CD4-positive, alpha-beta T cell (primary cell): ENCODE measurements around the gene OR2D3. TPM values are rescaled to one million over a fixed set of nuclear protein-coding genes. Genes with fewer than 3 reads are reported as not detected.
"Not testable (repeated sequence)": the region's sequence is repeated elsewhere in the genome, so short reads cannot be mapped to it uniquely, and the experiment has no call there.

Experiments used
- ATAC-seq: fragments of 200-7000 bp; cut with Tn5 transposase; one replicate; pipeline ENCODE4 v1.10.0; 2022; ENCODE audit warnings: mild to moderate bottlenecking; ENCODE audit not compliant: poor library complexity
- CTCF ChIA-PET: fragments of 350-600 bp; sonication (Branson Sonifier 250); formaldehyde crosslinking; loops from one replicate; lab custom pipeline; 2021; ENCODE audit warnings: antibody characterized with exemption, inconsistent platforms; lab: Charles Lee
- POLR2A ChIA-PET: fragments of 350-600 bp; sonication (Branson Sonifier 250); formaldehyde crosslinking; loops from one replicate; lab custom pipeline; 2021; ENCODE audit warnings: antibody characterized with exemption, inconsistent platforms; lab: Charles Lee
- DNase-seq, 14 experiments: peaks; one replicate each; pipeline ENCODE4 v3.0.0-alpha.2; 2013 to 2020; ENCODE audit warnings: mixed read lengths in 2 of 14
- H3K27ac ChIP-seq, 2 donors: one replicate each; pipeline versions ENCODE4 v1.5.1 to v1.7.0; 2013; ENCODE audit warnings: low read length in 2 of 2, low read depth in 1 of 2, mild to moderate bottlenecking in 1 of 2
- H3K27me3 ChIP-seq, 2 experiments: 1 replicate in 1 of 2; 2 replicates in 1 of 2; pipeline versions ENCODE4 v1.6.1 to v1.7.0; 2013; ENCODE audit warnings: low read length in 2 of 2, control low read depth in 1 of 2, mild to moderate bottlenecking in 1 of 2, moderate library complexity in 1 of 2; ENCODE audit not compliant: insufficient read depth in 2 of 2, control insufficient read depth in 1 of 2
- H3K36me3 ChIP-seq: one replicate; pipeline ENCODE4 v1.6.1; 2013; ENCODE audit warnings: low read length, control low read depth; ENCODE audit not compliant: insufficient read depth
- H3K4me1 ChIP-seq: one replicate; pipeline ENCODE4 v1.6.1; 2013; ENCODE audit warnings: low read length, control low read depth; ENCODE audit not compliant: insufficient read depth
- H3K4me3 ChIP-seq: one replicate; pipeline ENCODE4 v1.5.1; 2013; ENCODE audit warnings: mild to moderate bottlenecking, low read length, moderate library complexity
- H3K9me3 ChIP-seq, 2 experiments: 1 replicate in 1 of 2; 2 replicates in 1 of 2; pipeline versions ENCODE4 v1.6.1 to v1.7.0; 2013; ENCODE audit warnings: low read length in 2 of 2, mild to moderate bottlenecking in 2 of 2, control low read depth in 1 of 2, moderate library complexity in 1 of 2; ENCODE audit not compliant: control insufficient read depth in 1 of 2, insufficient read depth in 1 of 2
- H3K27ac Mint-ChIP-seq: one replicate; pipeline ENCODE4 v1.8.0; 2020; ENCODE audit warnings: mixed read lengths
- H3K27me3 Mint-ChIP-seq: one replicate; pipeline ENCODE4 v1.8.0; 2021; ENCODE audit warnings: mixed read lengths
- H3K36me3 Mint-ChIP-seq: one replicate; pipeline ENCODE4 v1.8.0; 2021; ENCODE audit warnings: low read depth, mixed read lengths
- H3K4me1 Mint-ChIP-seq: one replicate; pipeline ENCODE4 v1.8.0; 2021; ENCODE audit warnings: low read depth, mixed read lengths
- H3K4me3 Mint-ChIP-seq: one replicate; pipeline ENCODE4 v1.8.0; 2020; ENCODE audit warnings: mild to moderate bottlenecking, mixed read lengths
- H3K9me3 Mint-ChIP-seq: one replicate; pipeline ENCODE4 v1.8.0; 2020; ENCODE audit warnings: mixed read lengths
- CTCF ChIP-seq: fragments of 200-600 bp; IDR thresholded peaks from one replicate; pipeline ENCODE4 v1.8.0; 2022; ENCODE audit warnings: antibody characterized with exemption, mild to moderate bottlenecking
- intact Hi-C, 2 experiments: fragments of 100-400 bp; cut with DNase I in 1 of 2; cut with micrococcal nuclease in 1 of 2; formaldehyde crosslinking; loops; one replicate each; pipeline versions ENCODE4 v1.15.1 to v1.9.0; 2023 to 2025; cut with DNase I, micrococcal nuclease
- total RNA-seq, 174 experiments: library from RNA in 2 of 174; stranded (reverse) in 2 of 174; gene quantifications; one replicate each; pipeline ENCODE4 v1.2.3 and lab custom pipeline; 2021 to 2026

Gene OR2D3
- total RNA-seq, 2 experiments from 2014 or later = not detected

GRCh38 chr11:6900327-6900999 is 20.3 kb upstream of the OR2D3 start:
- CTCF ChIA-PET = interaction anchor here (1.2 kb wide), 1 partner anchor 11 kb away, joined by 4 read pairs; no protein-coding TSS in a partner anchor
- Mint-ChIP-seq H3K4me1 (no peaks in the 10 kb centered on the region), H3K9me3 (no peaks in the 10 kb centered on the region), H3K4me3 (no peak overlapping the region), H3K36me3 (no peaks in the 10 kb centered on the region), H3K27ac (no peak overlapping the region), H3K27me3 (peaks cover 27% of the 10 kb centered on the region)
- intact Hi-C loops = no loop called here
- Histone ChIP-seq H3K36me3 (no peaks in the 10 kb centered on the region), H3K4me1 (no peaks in the 10 kb centered on the region), H3K27ac (no peak overlapping the region), H3K4me3 (no peak overlapping the region), H3K9me3 (no peaks in the 10 kb centered on the region), H3K27me3 (no peaks in the 10 kb centered on the region)
- no peak for ATAC-seq
- POLR2A ChIA-PET = no interaction called here
- no peak for TF ChIP-seq CTCF
- no peak for DNase-seq

DNA sequence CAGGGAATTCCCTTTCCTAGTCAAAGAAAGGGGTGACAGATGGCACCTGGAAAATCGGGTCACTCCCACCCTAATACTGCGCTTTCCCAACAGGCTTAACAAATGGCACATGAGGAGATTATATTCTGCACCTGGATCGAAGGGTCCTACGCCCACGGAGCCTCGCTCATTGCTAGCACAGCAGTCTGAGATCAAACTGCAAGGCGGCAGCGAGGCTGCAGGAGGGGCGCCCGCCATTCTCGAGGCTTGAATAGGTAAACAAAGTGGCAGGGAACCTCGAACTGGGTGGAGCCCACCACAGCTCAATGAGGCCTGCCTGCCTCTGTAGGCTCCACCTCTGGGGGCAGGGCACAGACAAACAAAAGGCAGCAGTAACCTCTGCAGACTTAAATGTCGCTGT is 16.0 kb upstream of the OR2D3 start:
- H3K9me3 ChIP-seq, H3K4me3 Mint-ChIP-seq, DNase-seq, intact Hi-C loops, CTCF ChIA-PET, H3K36me3 ChIP-seq, H3K27ac Mint-ChIP-seq, H3K4me1 ChIP-seq, POLR2A ChIA-PET, H3K27ac ChIP-seq, H3K4me1 Mint-ChIP-seq, ATAC-seq, H3K36me3 Mint-ChIP-seq, H3K4me3 ChIP-seq, H3K27me3 ChIP-seq, H3K9me3 Mint-ChIP-seq: not testable (repeated sequence)
- peaks cover 13% of the 10 kb centered on the region for H3K27me3 Mint-ChIP-seq

DNA sequence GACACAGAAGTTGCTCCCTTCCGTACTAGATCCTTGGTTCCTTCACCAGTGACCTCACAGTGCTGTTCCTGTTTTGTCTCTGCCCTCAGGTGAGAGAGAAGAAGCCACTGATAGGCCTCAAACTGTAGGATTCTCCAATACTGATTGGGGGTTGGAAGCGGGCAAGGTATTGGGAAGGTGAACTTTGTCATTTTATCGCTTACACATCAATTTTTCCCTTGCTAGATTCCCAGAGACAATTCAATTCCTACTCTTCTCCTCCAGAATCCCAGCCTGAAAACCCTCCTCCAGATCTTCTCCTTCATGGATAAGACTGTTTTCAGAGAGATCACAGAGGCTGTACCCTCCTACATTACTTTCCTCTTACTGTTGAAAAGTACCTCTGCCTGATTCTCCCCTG is 9.4 kb upstream of the OR2D3 start:
- no peaks in the 10 kb centered on the region for H3K9me3 Mint-ChIP-seq
- ChIA-PET CTCF (no interaction called here), POLR2A (no interaction called here)
- Histone ChIP-seq H3K4me1 (no peaks in the 10 kb centered on the region), H3K27ac (no peak overlapping the region), H3K27me3 (no peaks in the 10 kb centered on the region), H3K9me3 (no peaks in the 10 kb centered on the region), H3K36me3 (no peaks in the 10 kb centered on the region), H3K4me3 (no peak overlapping the region)
- no peak for TF ChIP-seq CTCF
- intact Hi-C loops = no loop called here
- no peak for ATAC-seq
- H3K4me1 Mint-ChIP-seq = peaks cover 5% of the 10 kb centered on the region
- H3K27me3 Mint-ChIP-seq = no peaks in the 10 kb centered on the region
- H3K36me3 Mint-ChIP-seq = no peaks in the 10 kb centered on the region
- H3K4me3 Mint-ChIP-seq = no peak overlapping the region
- DNase-seq = no peak
- no peak overlapping the region for H3K27ac Mint-ChIP-seq

DNA sequence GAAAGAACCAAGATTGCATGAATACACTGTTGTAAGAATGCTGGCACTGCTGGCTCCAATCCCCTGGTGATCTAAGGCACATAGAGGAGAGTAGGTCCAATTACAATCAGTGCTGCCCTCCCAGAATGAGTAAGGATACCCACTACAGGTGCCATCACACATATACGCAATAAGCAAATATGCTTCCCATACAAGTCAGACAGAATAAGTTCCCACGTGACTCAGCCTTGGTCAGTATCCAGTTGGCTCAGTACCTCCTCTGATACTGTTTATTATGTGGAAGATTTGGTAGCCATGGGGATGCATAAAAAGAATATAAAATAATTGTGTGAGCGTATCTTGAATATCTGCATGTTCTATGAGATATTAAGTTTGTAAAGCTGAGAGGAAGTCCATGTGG is 8.9 kb upstream of the OR2D3 start:
- Mint-ChIP-seq H3K4me3 (no peak overlapping the region), H3K27me3 (no peaks in the 10 kb centered on the region), H3K36me3 (no peaks in the 10 kb centered on the region), H3K4me1 (peaks cover 5% of the 10 kb centered on the region), H3K27ac (no peak overlapping the region), H3K9me3 (no peaks in the 10 kb centered on the region)
- Histone ChIP-seq H3K36me3 (no peaks in the 10 kb centered on the region), H3K9me3 (no peaks in the 10 kb centered on the region), H3K4me1 (no peaks in the 10 kb centered on the region), H3K4me3 (no peak overlapping the region), H3K27ac (no peak overlapping the region), H3K27me3 (no peaks in the 10 kb centered on the region)
- TF ChIP-seq CTCF = no peak
- CTCF ChIA-PET = no interaction called here
- intact Hi-C loops = no loop called here
- ATAC-seq = no peak
- POLR2A ChIA-PET = no interaction called here
- no peak for DNase-seq
